ENCODE results near the gene OTUD7B. TPM values are rescaled to one million over a fixed set of nuclear protein-coding genes. Genes with fewer than 3 reads are reported as not detected.
A peak's percentile ranks its signal among the peaks of the same experiment; 100 is the strongest.

OTUD7B gene
- total and polyA plus RNA-seq, 9 of the 15 experiments (the other 6 are each of a cell fraction or from before 2014, with no cell fraction given) = 0.96 to 18.8 (median 7.4) TPM

DNA sequence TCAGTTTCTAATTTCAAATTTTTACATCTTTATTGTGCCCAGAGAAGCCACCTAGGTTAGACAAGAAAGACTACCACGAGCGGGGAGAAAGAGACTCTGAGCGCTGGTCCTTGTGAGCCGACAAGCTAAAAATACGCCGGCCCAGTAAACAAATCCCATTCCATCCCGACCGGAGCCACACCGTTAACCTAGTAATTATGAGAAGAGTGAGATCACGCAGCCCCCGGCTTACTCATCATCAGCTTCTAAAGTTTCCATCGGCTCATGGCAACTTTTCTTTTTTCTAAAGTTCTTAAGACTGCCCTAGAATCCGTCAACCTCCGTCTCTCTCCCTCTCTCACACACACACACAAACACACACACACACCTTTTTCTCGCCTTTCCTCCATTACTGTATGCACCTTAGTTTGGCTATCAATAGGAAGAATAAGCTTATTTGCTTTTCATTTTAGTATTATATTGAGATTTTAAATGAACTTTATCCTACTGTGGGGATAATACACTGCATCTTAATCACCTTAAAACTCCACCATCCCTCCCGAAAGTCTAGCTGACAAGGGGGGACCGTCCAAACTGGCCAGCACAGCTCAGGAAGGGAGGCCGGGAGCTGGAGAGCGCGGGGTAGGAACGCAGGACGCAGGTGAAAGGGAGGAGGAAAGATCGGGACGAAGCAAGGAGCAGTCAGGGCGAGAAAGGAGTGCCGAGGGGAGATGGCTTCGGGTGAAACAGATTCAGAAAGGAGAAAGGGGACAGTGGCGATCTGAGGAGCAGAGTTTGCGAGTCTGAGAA, 728 bp downstream of the OTUD7B start (continued):
- TF ChIP-seq, protein P1, sequence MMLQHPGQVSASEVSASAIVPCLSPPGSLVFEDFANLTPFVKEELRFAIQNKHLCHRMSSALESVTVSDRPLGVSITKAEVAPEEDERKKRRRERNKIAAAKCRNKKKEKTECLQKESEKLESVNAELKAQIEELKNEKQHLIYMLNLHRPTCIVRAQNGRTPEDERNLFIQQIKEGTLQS (IDR thresholded peaks at IDR 0.05) = peak; percentile 87
- TF ChIP-seq, protein P1 (CRISPR knock-in tag; conservative IDR thresholded peaks at IDR 0.05) = no peak
- TF ChIP-seq TEAD1 (CRISPR knock-in tag; IDR thresholded peaks at IDR 0.05) (0 out of 4 replicates have a peak, but pooled peaks of 1 of the 2 experiments have one; percentile 14), ZZZ3 (IDR thresholded peaks at IDR 0.05) (no peak), KDM1A (IDR thresholded peaks at IDR 0.05) (peak in 1 of 2 experiments; percentile 21; a peak in 1 of 4 replicates), ARID1B (IDR thresholded peaks at IDR 0.05) (peak; percentile 50), FOSL1 (tag; conservative IDR thresholded peaks at IDR 0.05) (peak; percentile 55), MAFK (IDR thresholded peaks at IDR 0.05; ENCODE audit: low read length) (no peak), JUN (IDR thresholded peaks at IDR 0.05; ENCODE audit: borderline replicate concordance, low read depth, low read length) (peak; percentile 69; the same call in 1 of the 2 replicates), JUN (CRISPR knock-in tag; IDR thresholded peaks at IDR 0.05; ENCODE audit: borderline replicate concordance) (no peak), NFRKB (IDR thresholded peaks at IDR 0.05; ENCODE audit: low read depth) (peak; percentile 34; the same call in 1 of the 2 replicates), EHMT2 (IDR thresholded peaks at IDR 0.05) (no peak), MTA3 (IDR thresholded peaks at IDR 0.05; ENCODE audit: borderline replicate concordance) (0 out of 2 replicates have a peak, but pooled peaks have one; percentile 36), SIN3A (IDR thresholded peaks at IDR 0.05; ENCODE audit: borderline replicate concordance in 2 of 2, control insufficient read depth in 1 of 2, low read depth in 2 of 2, low read length in 2 of 2) (0 out of 4 replicates have a peak, but pooled peaks of 1 of the 2 experiments have one; percentile 35), ZBTB7A (IDR thresholded peaks at IDR 0.05; ENCODE audit: borderline replicate concordance, control insufficient read depth, low read depth, low read length) (no peak)
- TF ChIP-seq, protein P2, sequence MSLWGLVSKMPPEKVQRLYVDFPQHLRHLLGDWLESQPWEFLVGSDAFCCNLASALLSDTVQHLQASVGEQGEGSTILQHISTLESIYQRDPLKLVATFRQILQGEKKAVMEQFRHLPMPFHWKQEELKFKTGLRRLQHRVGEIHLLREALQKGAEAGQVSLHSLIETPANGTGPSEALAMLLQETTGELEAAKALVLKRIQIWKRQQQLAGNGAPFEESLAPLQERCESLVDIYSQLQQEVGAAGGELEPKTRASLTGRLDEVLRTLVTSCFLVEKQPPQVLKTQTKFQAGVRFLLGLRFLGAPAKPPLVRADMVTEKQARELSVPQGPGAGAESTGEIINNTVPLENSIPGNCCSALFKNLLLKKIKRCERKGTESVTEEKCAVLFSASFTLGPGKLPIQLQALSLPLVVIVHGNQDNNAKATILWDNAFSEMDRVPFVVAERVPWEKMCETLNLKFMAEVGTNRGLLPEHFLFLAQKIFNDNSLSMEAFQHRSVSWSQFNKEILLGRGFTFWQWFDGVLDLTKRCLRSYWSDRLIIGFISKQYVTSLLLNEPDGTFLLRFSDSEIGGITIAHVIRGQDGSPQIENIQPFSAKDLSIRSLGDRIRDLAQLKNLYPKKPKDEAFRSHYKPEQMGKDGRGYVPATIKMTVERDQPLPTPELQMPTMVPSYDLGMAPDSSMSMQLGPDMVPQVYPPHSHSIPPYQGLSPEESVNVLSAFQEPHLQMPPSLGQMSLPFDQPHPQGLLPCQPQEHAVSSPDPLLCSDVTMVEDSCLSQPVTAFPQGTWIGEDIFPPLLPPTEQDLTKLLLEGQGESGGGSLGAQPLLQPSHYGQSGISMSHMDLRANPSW (CRISPR knock-in tag; IDR thresholded peaks at IDR 0.05) = no peak
- TF ChIP-seq, protein P3, sequence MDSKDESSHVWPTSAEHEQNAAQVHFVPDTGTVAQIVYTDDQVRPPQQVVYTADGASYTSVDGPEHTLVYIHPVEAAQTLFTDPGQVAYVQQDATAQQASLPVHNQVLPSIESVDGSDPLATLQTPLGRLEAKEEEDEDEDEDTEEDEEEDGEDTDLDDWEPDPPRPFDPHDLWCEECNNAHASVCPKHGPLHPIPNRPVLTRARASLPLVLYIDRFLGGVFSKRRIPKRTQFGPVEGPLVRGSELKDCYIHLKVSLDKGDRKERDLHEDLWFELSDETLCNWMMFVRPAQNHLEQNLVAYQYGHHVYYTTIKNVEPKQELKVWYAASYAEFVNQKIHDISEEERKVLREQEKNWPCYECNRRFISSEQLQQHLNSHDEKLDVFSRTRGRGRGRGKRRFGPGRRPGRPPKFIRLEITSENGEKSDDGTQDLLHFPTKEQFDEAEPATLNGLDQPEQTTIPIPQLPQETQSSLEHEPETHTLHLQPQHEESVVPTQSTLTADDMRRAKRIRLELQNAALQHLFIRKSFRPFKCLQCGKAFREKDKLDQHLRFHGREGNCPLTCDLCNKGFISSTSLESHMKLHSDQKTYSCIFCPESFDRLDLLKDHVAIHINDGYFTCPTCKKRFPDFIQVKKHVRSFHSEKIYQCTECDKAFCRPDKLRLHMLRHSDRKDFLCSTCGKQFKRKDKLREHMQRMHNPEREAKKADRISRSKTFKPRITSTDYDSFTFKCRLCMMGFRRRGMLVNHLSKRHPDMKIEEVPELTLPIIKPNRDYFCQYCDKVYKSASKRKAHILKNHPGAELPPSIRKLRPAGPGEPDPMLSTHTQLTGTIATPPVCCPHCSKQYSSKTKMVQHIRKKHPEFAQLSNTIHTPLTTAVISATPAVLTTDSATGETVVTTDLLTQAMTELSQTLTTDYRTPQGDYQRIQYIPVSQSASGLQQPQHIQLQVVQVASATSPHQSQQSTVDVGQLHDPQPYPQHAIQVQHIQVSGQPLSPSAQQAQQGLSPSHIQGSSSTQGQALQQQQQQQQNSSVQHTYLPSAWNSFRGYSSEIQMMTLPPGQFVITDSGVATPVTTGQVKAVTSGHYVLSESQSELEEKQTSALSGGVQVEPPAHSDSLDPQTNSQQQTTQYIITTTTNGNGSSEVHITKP (IDR thresholded peaks at IDR 0.05; ENCODE audit: partially characterized antibody) = no peak
- TF ChIP-seq, protein P4, sequence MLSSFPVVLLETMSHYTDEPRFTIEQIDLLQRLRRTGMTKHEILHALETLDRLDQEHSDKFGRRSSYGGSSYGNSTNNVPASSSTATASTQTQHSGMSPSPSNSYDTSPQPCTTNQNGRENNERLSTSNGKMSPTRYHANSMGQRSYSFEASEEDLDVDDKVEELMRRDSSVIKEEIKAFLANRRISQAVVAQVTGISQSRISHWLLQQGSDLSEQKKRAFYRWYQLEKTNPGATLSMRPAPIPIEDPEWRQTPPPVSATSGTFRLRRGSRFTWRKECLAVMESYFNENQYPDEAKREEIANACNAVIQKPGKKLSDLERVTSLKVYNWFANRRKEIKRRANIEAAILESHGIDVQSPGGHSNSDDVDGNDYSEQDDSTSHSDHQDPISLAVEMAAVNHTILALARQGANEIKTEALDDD (IDR thresholded peaks at IDR 0.05) = peak; percentile 63; the same call in 1 of the 2 replicates

Data from K562 (cell line).